MCF 10A (cell line): Measurements from ENCODE around the gene ADARB2. TPM values are rescaled to one million over a fixed set of nuclear protein-coding genes. Genes with fewer than 3 reads are reported as not detected.

Source experiments
- BruUV-seq: library from RNA; stranded (reverse); fragments of 400-500 nt; replicated peaks from 2 replicates; lab custom pipeline; 2021; lab: Mats Ljungman, UMichigan
- CTCF ChIA-PET: fragments of 300-600 bp; sonication (Branson Sonifier 250); formaldehyde crosslinking; extraction: SDS; loops from one replicate; lab custom pipeline; 2021; ENCODE audit warnings: antibody characterized with exemption, inconsistent platforms; lab: Yijun Ruan, JAX
- POLR2A ChIA-PET: fragments of 300-600, 350-650 bp; sonication (Branson Sonifier 250); formaldehyde crosslinking; extraction: SDS; loops from one replicate; lab custom pipeline; 2020; ENCODE audit warnings: antibody characterized with exemption, inconsistent platforms; lab: Yijun Ruan, JAX
- DNase-seq: peaks from one replicate; pipeline ENCODE4 v3.0.0-alpha.2; 2018; ENCODE audit not compliant: unreplicated experiment
- H3K27ac Mint-ChIP-seq: one replicate; pipeline ENCODE4 v1.8.0; 2022; ENCODE audit warnings: mild to moderate bottlenecking, low read depth, mixed read lengths; ENCODE audit not compliant: unreplicated experiment
- H3K27me3 Mint-ChIP-seq: one replicate; pipeline ENCODE4 v1.8.0; 2022; ENCODE audit warnings: mixed read lengths; ENCODE audit not compliant: insufficient read depth, unreplicated experiment
- H3K36me3 Mint-ChIP-seq: one replicate; pipeline ENCODE4 v1.8.0; 2022; ENCODE audit warnings: mild to moderate bottlenecking, moderate library complexity, mixed read lengths; ENCODE audit not compliant: insufficient read depth, unreplicated experiment
- H3K4me1 Mint-ChIP-seq: one replicate; pipeline ENCODE4 v1.8.0; 2022; ENCODE audit warnings: mixed read lengths; ENCODE audit not compliant: insufficient read depth, unreplicated experiment
- H3K4me3 Mint-ChIP-seq: one replicate; pipeline ENCODE4 v1.8.0; 2022; ENCODE audit warnings: mild to moderate bottlenecking, moderate library complexity, mixed read lengths; ENCODE audit not compliant: unreplicated experiment
- H3K9me3 Mint-ChIP-seq: one replicate; pipeline ENCODE4 v1.8.0; 2022; ENCODE audit warnings: mixed read lengths; ENCODE audit not compliant: unreplicated experiment
- intact Hi-C: fragments of 100-400 bp; cut with micrococcal nuclease; formaldehyde crosslinking; loops from 2 replicates; pipeline ENCODE4 v1.14.1; 2022
- total RNA-seq: library from RNA; stranded (reverse); gene quantifications from 2 replicates; pipeline ENCODE4 v1.2.3, GENCODE V29; 2022
- TF ChIP-seq, protein P1 (sequence below): fragments of 200-600 bp; IDR thresholded peaks from one replicate; pipeline ENCODE4 v1.8.0; 2022; ENCODE audit warnings: antibody characterized with exemption, mild to moderate bottlenecking; ENCODE audit not compliant: unreplicated experiment

The ADARB2 gene
- total RNA-seq, 1 experiment from 2014 or later = 0.96 TPM

DNA sequence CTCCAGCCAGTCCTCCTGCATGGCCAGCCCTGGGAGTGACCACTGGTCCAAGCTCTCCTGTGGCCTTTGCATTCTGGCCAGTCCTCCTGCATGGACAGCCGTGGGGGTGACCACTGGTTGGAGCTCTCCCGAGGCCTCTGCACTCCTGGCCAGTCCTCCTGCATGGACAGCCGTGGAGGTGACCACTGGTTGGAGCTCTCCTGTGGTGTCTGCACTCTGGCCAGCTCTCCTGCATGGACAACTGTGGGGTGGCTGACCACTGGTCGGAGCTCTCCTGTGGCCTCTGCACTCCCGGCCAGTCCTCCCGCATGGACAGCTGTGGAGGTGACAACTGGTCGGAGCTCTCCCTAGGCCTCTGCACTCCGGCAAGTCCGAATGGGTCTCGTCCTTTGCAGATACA is 28.7 kb upstream of the ADARB2 start:
- POLR2A ChIA-PET = no interaction called here
- no peak overlapping the region for H3K4me3 Mint-ChIP-seq
- CTCF ChIA-PET = interaction anchor here (0.6 to 0.7 kb wide), 4 partner anchors 13 to 1272 kb away, joined by 3 to 7 read pairs (median 4); no protein-coding TSS in a partner anchor
- no peak overlapping the region for H3K27ac Mint-ChIP-seq
- DNase-seq = no peak
- intact Hi-C loops = no loop called here
- no TSS peak for BruUV-seq
- H3K36me3 Mint-ChIP-seq = no peaks in the 10 kb centered on the region
- TF ChIP-seq, protein P1, sequence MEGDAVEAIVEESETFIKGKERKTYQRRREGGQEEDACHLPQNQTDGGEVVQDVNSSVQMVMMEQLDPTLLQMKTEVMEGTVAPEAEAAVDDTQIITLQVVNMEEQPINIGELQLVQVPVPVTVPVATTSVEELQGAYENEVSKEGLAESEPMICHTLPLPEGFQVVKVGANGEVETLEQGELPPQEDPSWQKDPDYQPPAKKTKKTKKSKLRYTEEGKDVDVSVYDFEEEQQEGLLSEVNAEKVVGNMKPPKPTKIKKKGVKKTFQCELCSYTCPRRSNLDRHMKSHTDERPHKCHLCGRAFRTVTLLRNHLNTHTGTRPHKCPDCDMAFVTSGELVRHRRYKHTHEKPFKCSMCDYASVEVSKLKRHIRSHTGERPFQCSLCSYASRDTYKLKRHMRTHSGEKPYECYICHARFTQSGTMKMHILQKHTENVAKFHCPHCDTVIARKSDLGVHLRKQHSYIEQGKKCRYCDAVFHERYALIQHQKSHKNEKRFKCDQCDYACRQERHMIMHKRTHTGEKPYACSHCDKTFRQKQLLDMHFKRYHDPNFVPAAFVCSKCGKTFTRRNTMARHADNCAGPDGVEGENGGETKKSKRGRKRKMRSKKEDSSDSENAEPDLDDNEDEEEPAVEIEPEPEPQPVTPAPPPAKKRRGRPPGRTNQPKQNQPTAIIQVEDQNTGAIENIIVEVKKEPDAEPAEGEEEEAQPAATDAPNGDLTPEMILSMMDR = no peak
- no peaks in the 10 kb centered on the region for H3K9me3 Mint-ChIP-seq
- H3K4me1 Mint-ChIP-seq = no peaks in the 10 kb centered on the region
- no peaks in the 10 kb centered on the region for H3K27me3 Mint-ChIP-seq

GRCh38 chr10:1762076-1762475 is 24.8 kb upstream of the ADARB2 start:
- POLR2A ChIA-PET = no interaction called here
- DNase-seq = no peak
- CTCF ChIA-PET = no interaction called here
- TF ChIP-seq, protein P1 = no peak
- no peak overlapping the region for H3K27ac Mint-ChIP-seq
- intact Hi-C loops = no loop called here
- BruUV-seq = no TSS peak
- no peaks in the 10 kb centered on the region for H3K4me1 Mint-ChIP-seq
- H3K36me3 Mint-ChIP-seq = no peaks in the 10 kb centered on the region
- H3K9me3 Mint-ChIP-seq = peaks cover 14% of the 10 kb centered on the region
- no peaks in the 10 kb centered on the region for H3K27me3 Mint-ChIP-seq
- no peak overlapping the region for H3K4me3 Mint-ChIP-seq

DNA sequence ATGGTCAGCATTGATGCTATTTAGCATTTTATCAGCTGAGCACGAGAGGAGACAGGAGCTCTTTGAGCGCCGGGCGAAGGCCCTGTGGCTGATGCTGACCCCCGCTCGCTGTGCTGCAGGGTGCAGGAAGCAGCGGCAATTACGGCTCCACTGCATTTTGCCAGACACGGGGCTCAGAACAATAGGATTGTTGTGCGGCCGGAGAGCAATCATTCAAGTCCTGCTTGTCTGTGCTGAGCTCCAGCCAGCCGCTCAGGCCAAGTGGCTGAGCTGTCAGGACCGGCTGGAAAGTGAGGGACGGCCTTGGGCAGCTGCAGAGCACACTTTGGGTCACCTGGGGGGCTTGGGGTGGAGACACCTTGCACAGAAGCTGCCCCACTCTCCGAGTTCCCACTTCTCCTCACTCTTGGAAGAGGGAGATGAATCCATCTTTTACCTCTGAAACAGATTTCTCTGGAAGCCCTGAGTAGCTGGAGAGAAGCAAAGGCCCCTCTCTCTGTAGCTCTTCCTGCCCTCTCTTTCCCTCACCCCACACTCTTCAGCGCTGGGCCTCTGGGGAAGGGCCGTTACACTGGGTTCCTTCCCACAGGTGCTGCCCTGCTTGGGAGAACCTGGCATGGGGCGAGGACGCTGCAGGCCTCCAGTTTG is 17.3 kb upstream of the ADARB2 start:
- ChIA-PET CTCF (interaction anchor here (0.5 to 1.5 kb wide), 8 partner anchors 14 to 1313 kb away, joined by 3 to 5 read pairs (median 3); no protein-coding TSS in a partner anchor), POLR2A (interaction anchor here (0.6 to 1.3 kb wide), 5 partner anchors 17 to 1338 kb away, joined by 3 to 5 read pairs (median 3); partner anchors contain the start of gene ADARB2)
- no peak overlapping the region for H3K27ac Mint-ChIP-seq
- no TSS peak for BruUV-seq
- intact Hi-C loops = no loop called here
- peaks cover 11% of the 10 kb centered on the region for H3K4me1 Mint-ChIP-seq
- H3K36me3 Mint-ChIP-seq = no peaks in the 10 kb centered on the region
- no peak for DNase-seq
- no peak overlapping the region for H3K4me3 Mint-ChIP-seq
- TF ChIP-seq, protein P1 = no peak
- peaks cover 33% of the 10 kb centered on the region for H3K9me3 Mint-ChIP-seq
- no peaks in the 10 kb centered on the region for H3K27me3 Mint-ChIP-seq

- TF ChIP-seq, protein P1 = no peak
- DNase-seq = no peak
- POLR2A ChIA-PET = interaction anchor here (1.2 kb wide), 1 partner anchor 17 kb away, joined by 5 read pairs; no protein-coding TSS in a partner anchor
- Mint-ChIP-seq H3K36me3 (no peaks in the 10 kb centered on the region), H3K27me3 (no peaks in the 10 kb centered on the region), H3K4me3 (no peak overlapping the region), H3K27ac (no peak overlapping the region), H3K4me1 (peaks cover 11% of the 10 kb centered on the region), H3K9me3 (peaks cover 28% of the 10 kb centered on the region)
- BruUV-seq = no TSS peak
- intact Hi-C loops = no loop called here
- CTCF ChIA-PET = no interaction called here
Observed at GRCh38 chr10:1752153-1752552, 14.8 kb upstream of the ADARB2 start.
